Activated CD8-positive, alpha-beta T cell treated with anti-CD3 and anti-CD28 coated beads for 36 hours (primary cell): Measurements from ENCODE around the gene GNLY. TPM values are rescaled to one million over a fixed set of nuclear protein-coding genes. Genes with fewer than 3 reads are reported as not detected.

ENCODE experiments used
- ATAC-seq: fragments of 200-7000 bp; cut with Tn5 transposase; one replicate; pipeline ENCODE4 v1.10.0; 2021; ENCODE audit warnings: mild to moderate bottlenecking, moderate library complexity
- CTCF ChIA-PET: fragments of 350-600 bp; sonication (Branson Sonifier 250); formaldehyde crosslinking; loops from one replicate; lab custom pipeline; 2021; ENCODE audit warnings: antibody characterized with exemption; lab: Charles Lee
- POLR2A ChIA-PET: fragments of 350-600 bp; sonication (Branson Sonifier 250); formaldehyde crosslinking; loops from one replicate; lab custom pipeline; 2021; ENCODE audit warnings: antibody characterized with exemption; lab: Charles Lee
- DNase-seq: peaks from one replicate; pipeline ENCODE4 v3.0.0-alpha.2; 2020
- H3K27ac Mint-ChIP-seq: one replicate; pipeline ENCODE4 v1.8.0; 2021; ENCODE audit warnings: mild to moderate bottlenecking, mixed read lengths
- H3K27me3 Mint-ChIP-seq: one replicate; pipeline ENCODE4 v1.8.0; 2021; ENCODE audit warnings: mixed read lengths
- H3K36me3 Mint-ChIP-seq: one replicate; pipeline ENCODE4 v1.8.0; 2021; ENCODE audit warnings: low read depth, mixed read lengths
- H3K4me1 Mint-ChIP-seq: one replicate; pipeline ENCODE4 v1.8.0; 2021; ENCODE audit warnings: low read depth, mixed read lengths
- H3K4me3 Mint-ChIP-seq: one replicate; pipeline ENCODE4 v1.8.0; 2021; ENCODE audit warnings: mild to moderate bottlenecking, moderate library complexity, mixed read lengths
- H3K9me3 Mint-ChIP-seq: one replicate; pipeline ENCODE4 v1.8.0; 2021; ENCODE audit warnings: mixed read lengths
- CTCF ChIP-seq: fragments of 200-600 bp; IDR thresholded peaks from one replicate; pipeline ENCODE4 v1.8.0; 2022; ENCODE audit warnings: antibody characterized with exemption, mild to moderate bottlenecking
- intact Hi-C: fragments of 100-400 bp; cut with micrococcal nuclease; formaldehyde crosslinking; loops from one replicate; pipeline ENCODE4 v1.10.0; 2022
- total RNA-seq, 2 experiments: library from RNA; stranded (reverse); gene quantifications; one replicate each; pipeline ENCODE4 v1.2.3, GENCODE V29; 2021

GNLY gene
- total RNA-seq, 2 experiments from 2014 or later = 46.7 to 52.6 TPM

GRCh38 chr2:85672456-85672855 is 21.7 kb upstream of the GNLY start:
- TF ChIP-seq CTCF = no peak
- no peak for DNase-seq

GRCh38 chr2:85673716-85674375 is 20.3 kb upstream of the GNLY start:
- ChIA-PET POLR2A (no interaction called here), CTCF (interaction anchor here (1.0 to 1.6 kb wide), 3 partner anchors 33 to 77 kb away, joined by 3 to 6 read pairs (median 4); no protein-coding TSS in a partner anchor)
- Mint-ChIP-seq H3K27me3 (no peaks in the 10 kb centered on the region), H3K36me3 (no peaks in the 10 kb centered on the region), H3K9me3 (no peaks in the 10 kb centered on the region), H3K4me1 (no peaks in the 10 kb centered on the region), H3K4me3 (no peak overlapping the region), H3K27ac (no peak overlapping the region)
- ATAC-seq (no peak), DNase-seq (no peak)
- intact Hi-C loops = no loop called here
- no peak for TF ChIP-seq CTCF

More at GRCh38 chr2:85672456-85672855, 21.7 kb upstream of the GNLY start:
- ATAC-seq = no peak
- ChIA-PET CTCF (interaction anchor here (1.5 to 1.6 kb wide), 2 partner anchors 35 kb away, joined by 4 to 6 read pairs; no protein-coding TSS in a partner anchor), POLR2A (no interaction called here)
- H3K36me3 Mint-ChIP-seq = no peaks in the 10 kb centered on the region
- intact Hi-C loops = no loop called here
- no peaks in the 10 kb centered on the region for H3K9me3 Mint-ChIP-seq
- no peak overlapping the region for H3K4me3 Mint-ChIP-seq
- H3K4me1 Mint-ChIP-seq = no peaks in the 10 kb centered on the region
- H3K27ac Mint-ChIP-seq = no peak overlapping the region
- H3K27me3 Mint-ChIP-seq = no peaks in the 10 kb centered on the region

GRCh38 chr2:85674417-85674816 is 19.7 kb upstream of the GNLY start:
- H3K36me3 Mint-ChIP-seq = no peaks in the 10 kb centered on the region
- H3K27me3 Mint-ChIP-seq = no peaks in the 10 kb centered on the region
- no peak for DNase-seq
- no peak overlapping the region for H3K4me3 Mint-ChIP-seq
- CTCF ChIA-PET = interaction anchor here (1.6 kb wide), 1 partner anchor 34 kb away, joined by 4 read pairs; no protein-coding TSS in a partner anchor
- POLR2A ChIA-PET = interaction anchor here (0.7 kb wide), 1 partner anchor 12 kb away, joined by 3 read pairs; no protein-coding TSS in a partner anchor
- ATAC-seq = no peak
- intact Hi-C loops = no loop called here
- no peak overlapping the region for H3K27ac Mint-ChIP-seq
- no peak for TF ChIP-seq CTCF
- peaks cover 3% of the 10 kb centered on the region for H3K4me1 Mint-ChIP-seq
- no peaks in the 10 kb centered on the region for H3K9me3 Mint-ChIP-seq

GRCh38 chr2:85675427-85675826 is 18.7 kb upstream of the GNLY start:
- TF ChIP-seq CTCF = no peak
- ChIA-PET POLR2A (no interaction called here), CTCF (interaction anchor here (1.1 to 1.9 kb wide), 3 partner anchors 33 to 54 kb away, joined by 3 to 9 read pairs (median 4); no protein-coding TSS in a partner anchor)
- ATAC-seq (no peak), DNase-seq (no peak)
- Mint-ChIP-seq H3K36me3 (no peaks in the 10 kb centered on the region), H3K27ac (no peak overlapping the region), H3K27me3 (peaks cover 2% of the 10 kb centered on the region), H3K9me3 (no peaks in the 10 kb centered on the region), H3K4me1 (peaks cover 4% of the 10 kb centered on the region), H3K4me3 (no peak overlapping the region)
- intact Hi-C loops = no loop called here

GRCh38 chr2:85675866-85676548 is 18.2 kb upstream of the GNLY start:
- intact Hi-C loops = no loop called here
- no peak for DNase-seq
- no peak for ATAC-seq
- CTCF ChIA-PET = interaction anchor here (0.7 to 1.9 kb wide), 6 partner anchors 30 to 347 kb away, joined by 3 to 9 read pairs (median 4); no protein-coding TSS in a partner anchor
- H3K36me3 Mint-ChIP-seq = no peaks in the 10 kb centered on the region
- no peak overlapping the region for H3K4me3 Mint-ChIP-seq
- H3K4me1 Mint-ChIP-seq = peaks cover 9% of the 10 kb centered on the region
- H3K9me3 Mint-ChIP-seq = no peaks in the 10 kb centered on the region
- POLR2A ChIA-PET = no interaction called here
- no peak for TF ChIP-seq CTCF
- no peak overlapping the region for H3K27ac Mint-ChIP-seq
- H3K27me3 Mint-ChIP-seq = peaks cover 2% of the 10 kb centered on the region
